Rectal smooth muscle tissue (tissue), 1 donor: Measurements from ENCODE around the gene IFNL2.
"Not testable (repeated sequence)": the region's sequence is repeated elsewhere in the genome, so short reads cannot be mapped to it uniquely, and the experiment has no call there.

Source experiments
- H3K27ac ChIP-seq: one replicate; pipeline ENCODE4 v1.7.0; 2013; ENCODE audit warnings: low read depth, low read length, inconsistent platforms
- H3K27me3 ChIP-seq: one replicate; pipeline ENCODE4 v1.7.0; 2013; ENCODE audit warnings: low read length; ENCODE audit not compliant: control insufficient read depth, insufficient read depth
- H3K36me3 ChIP-seq: one replicate; pipeline ENCODE4 v1.7.0; 2013; ENCODE audit warnings: low read length; ENCODE audit not compliant: control insufficient read depth, insufficient read depth
- H3K4me1 ChIP-seq: one replicate; pipeline ENCODE4 v1.7.0; 2013; ENCODE audit warnings: low read length; ENCODE audit not compliant: control insufficient read depth, insufficient read depth
- H3K4me3 ChIP-seq: one replicate; pipeline ENCODE4 v1.7.0; 2013; ENCODE audit warnings: low read length
- H3K9ac ChIP-seq: one replicate; pipeline ENCODE4 v1.7.0; 2013; ENCODE audit warnings: low read length

The IFNL2 gene

DNA sequence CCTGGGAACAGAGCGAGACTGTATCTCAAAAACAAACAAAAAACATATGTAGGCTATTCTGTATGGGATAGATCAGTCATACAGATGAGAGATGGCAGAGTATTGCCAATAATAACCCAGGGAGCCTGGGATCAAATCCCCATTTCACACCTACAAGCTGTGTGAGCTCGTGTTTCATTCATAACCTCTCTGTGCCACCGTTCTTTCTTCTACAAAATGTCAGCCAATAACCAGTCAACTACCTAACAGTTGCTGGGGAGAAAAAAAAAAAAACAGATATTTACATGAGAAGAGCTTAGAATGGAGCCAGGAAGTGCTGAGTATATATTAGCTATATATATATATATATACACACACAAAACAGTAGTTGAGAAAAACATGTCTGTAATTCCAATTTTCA is 6.5 kb upstream of the IFNL2 start:
- H3K9ac ChIP-seq = no peak overlapping the region
- H3K27ac ChIP-seq = no peak overlapping the region
- H3K27me3 ChIP-seq = peaks cover 18% of the 10 kb centered on the region
- no peaks in the 10 kb centered on the region for H3K4me1 ChIP-seq
- H3K36me3 ChIP-seq = no peaks in the 10 kb centered on the region
- H3K4me3 ChIP-seq = no peak overlapping the region

DNA sequence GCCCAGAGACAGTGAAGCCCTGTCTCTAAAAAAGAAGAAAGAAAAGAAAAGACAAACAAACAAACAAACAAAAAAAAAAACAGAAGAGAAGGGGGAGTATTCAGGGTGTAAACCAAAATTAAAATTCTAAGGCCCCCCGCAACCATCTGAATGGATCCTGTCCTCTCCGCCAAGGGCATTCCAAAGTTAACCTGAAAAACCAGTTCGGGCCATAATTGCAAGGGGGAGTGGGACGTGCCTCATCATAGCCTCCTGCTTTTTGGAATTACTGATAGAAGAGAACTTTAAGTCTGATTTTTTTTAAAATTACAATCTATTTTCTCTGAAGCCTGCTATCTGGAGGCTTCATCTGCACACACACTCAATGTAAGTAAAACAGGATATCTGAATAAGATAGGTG is 5.7 kb upstream of the IFNL2 start:
- Histone ChIP-seq H3K4me1 (no peaks in the 10 kb centered on the region), H3K27me3 (peaks cover 18% of the 10 kb centered on the region), H3K36me3 (no peaks in the 10 kb centered on the region)

DNA sequence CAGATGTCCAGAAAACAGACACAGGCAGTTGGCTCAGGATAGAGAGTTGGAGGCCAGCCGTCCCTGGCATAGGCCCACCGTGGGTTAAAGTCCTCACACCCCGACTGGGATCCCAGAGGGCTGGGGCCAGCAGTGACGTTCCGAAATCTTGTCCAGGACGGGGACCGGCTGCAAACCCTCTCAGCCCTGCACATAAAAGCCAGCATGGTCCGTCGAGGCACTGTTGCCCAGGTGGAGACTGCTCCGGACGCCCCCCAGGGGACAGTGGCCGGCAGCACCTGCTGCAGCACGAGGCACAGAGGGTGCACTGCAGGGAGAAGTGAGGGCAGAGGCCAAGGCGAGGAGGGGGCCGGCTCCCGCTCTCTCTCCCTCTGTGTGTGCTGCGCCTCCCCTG is 4.3 kb upstream of the IFNL2 start:
- Histone ChIP-seq H3K27me3 (peaks cover 18% of the 10 kb centered on the region), H3K36me3 (no peaks in the 10 kb centered on the region), H3K9ac (no peak overlapping the region), H3K27ac (no peak overlapping the region), H3K4me3 (no peak overlapping the region), H3K4me1 (no peaks in the 10 kb centered on the region)

More for the DNA sequence above, 5.7 kb upstream of the IFNL2 start:
- Histone ChIP-seq H3K9ac (no peak overlapping the region), H3K4me3 (no peak overlapping the region), H3K27ac (no peak overlapping the region)

- H3K27me3 ChIP-seq = peaks cover 18% of the 10 kb centered on the region
- no peak overlapping the region for H3K27ac ChIP-seq
- H3K9ac ChIP-seq = no peak overlapping the region
- H3K4me3 ChIP-seq = no peak overlapping the region
- no peaks in the 10 kb centered on the region for H3K4me1 ChIP-seq
- no peaks in the 10 kb centered on the region for H3K36me3 ChIP-seq
Measured at GRCh38 chr19:39264306-39265290, 3.6 kb upstream of the IFNL2 start.

- H3K9ac ChIP-seq = no peak overlapping the region
- no peaks in the 10 kb centered on the region for H3K36me3 ChIP-seq
- H3K4me3 ChIP-seq = no peak overlapping the region
- H3K4me1 ChIP-seq = no peaks in the 10 kb centered on the region
- no peak overlapping the region for H3K27ac ChIP-seq
- H3K27me3 ChIP-seq = peaks cover 19% of the 10 kb centered on the region
Measured at GRCh38 chr19:39265321-39265916, 2.8 kb upstream of the IFNL2 start.

DNA sequence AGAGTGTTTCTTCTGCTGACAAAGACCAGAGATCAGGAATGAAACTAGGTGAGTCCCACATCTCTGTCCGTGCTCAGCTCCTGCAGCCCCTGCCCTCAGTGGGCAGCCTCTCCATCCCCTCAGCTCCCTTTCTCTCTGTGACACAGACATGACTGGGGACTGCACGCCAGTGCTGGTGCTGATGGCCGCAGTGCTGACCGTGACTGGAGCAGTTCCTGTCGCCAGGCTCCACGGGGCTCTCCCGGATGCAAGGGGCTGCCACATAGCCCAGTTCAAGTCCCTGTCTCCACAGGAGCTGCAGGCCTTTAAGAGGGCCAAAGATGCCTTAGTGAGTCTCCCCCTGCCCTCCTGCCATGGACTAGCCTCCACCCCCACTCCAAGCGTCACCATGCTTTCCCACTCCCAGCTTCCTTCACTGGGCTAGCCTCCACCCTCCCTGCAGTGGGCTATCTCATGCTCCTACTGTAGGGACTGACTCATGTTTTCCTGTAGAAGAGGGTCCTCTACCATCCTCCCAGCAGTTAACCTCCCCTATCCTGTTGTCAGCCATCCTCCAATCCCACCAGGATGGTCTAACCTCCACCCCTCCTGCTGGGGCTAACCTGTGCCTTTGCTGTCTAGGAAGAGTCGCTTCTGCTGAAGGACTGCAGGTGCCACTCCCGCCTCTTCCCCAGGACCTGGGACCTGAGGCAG is 481 bp downstream of the IFNL2 start:
- not testable (repeated sequence) for H3K4me3 ChIP-seq, H3K4me1 ChIP-seq, H3K36me3 ChIP-seq, H3K9ac ChIP-seq, H3K27ac ChIP-seq
- H3K27me3 ChIP-seq = peaks cover 14% of the 10 kb centered on the region

DNA sequence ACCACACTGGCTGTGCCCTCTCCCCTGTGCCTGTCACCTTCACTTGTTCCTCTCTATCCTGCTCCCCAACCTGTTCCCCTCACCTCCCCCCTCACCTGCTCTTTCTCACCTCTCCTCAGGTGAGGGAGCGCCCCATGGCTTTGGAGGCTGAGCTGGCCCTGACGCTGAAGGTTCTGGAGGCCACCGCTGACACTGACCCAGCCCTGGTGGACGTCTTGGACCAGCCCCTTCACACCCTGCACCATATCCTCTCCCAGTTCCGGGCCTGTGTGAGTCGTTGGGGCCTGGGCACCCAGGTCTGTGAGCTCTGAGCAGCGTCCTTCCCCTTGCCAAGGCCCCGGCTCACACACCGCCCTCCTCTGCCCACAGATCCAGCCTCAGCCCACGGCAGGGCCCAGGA is 1.2 kb downstream of the IFNL2 start:
- H3K4me1 ChIP-seq, H3K27ac ChIP-seq, H3K36me3 ChIP-seq, H3K9ac ChIP-seq, H3K4me3 ChIP-seq: not testable (repeated sequence)
- peaks cover 12% of the 10 kb centered on the region for H3K27me3 ChIP-seq

GRCh38 chr19:39270036-39270871 is 2.1 kb downstream of the IFNL2 start:
- Histone ChIP-seq H3K27ac (no peak overlapping the region), H3K36me3 (no peaks in the 10 kb centered on the region), H3K27me3 (peaks cover 6% of the 10 kb centered on the region), H3K9ac (no peak overlapping the region), H3K4me3 (no peak overlapping the region), H3K4me1 (no peaks in the 10 kb centered on the region)

- H3K36me3 ChIP-seq, H3K27me3 ChIP-seq, H3K4me3 ChIP-seq, H3K27ac ChIP-seq, H3K9ac ChIP-seq, H3K4me1 ChIP-seq: not testable (repeated sequence)
Measured at GRCh38 chr19:39273859-39274258, 5.7 kb downstream of the IFNL2 start.

DNA sequence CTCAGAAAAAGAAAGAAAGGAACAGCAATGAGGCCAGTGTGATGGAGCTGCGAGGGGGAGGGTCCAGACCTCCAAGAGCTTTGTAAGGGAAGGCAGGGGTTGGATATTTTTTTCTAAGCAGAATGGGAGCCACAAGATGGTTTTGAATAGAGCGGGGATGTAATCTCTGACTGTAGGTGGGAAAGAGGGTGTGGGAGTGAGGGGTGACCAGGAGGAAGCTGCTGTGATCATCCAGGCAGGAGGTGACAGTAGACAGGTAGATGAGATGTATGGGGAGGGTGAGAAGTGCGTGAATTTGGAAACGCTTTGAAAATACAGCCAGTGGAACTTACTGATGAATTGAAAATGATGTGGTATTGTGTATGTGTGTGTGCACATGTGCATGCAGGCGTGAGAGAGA is 7.4 kb downstream of the IFNL2 start:
- Histone ChIP-seq H3K4me1 (no peaks in the 10 kb centered on the region), H3K27me3 (no peaks in the 10 kb centered on the region), H3K36me3 (no peaks in the 10 kb centered on the region), H3K9ac (no peak overlapping the region), H3K4me3 (no peak overlapping the region), H3K27ac (no peak overlapping the region)

GRCh38 chr19:39276740-39277139 is 8.5 kb downstream of the IFNL2 start:
- no peak overlapping the region for H3K9ac ChIP-seq
- no peaks in the 10 kb centered on the region for H3K4me1 ChIP-seq
- H3K36me3 ChIP-seq = no peaks in the 10 kb centered on the region
- no peak overlapping the region for H3K4me3 ChIP-seq
- no peak overlapping the region for H3K27ac ChIP-seq
- H3K27me3 ChIP-seq = no peaks in the 10 kb centered on the region

- H3K4me1 ChIP-seq = no peaks in the 10 kb centered on the region
- no peak overlapping the region for H3K9ac ChIP-seq
- no peak overlapping the region for H3K27ac ChIP-seq
Measured at GRCh38 chr19:39277598-39277997, 9.4 kb downstream of the IFNL2 start.

More at GRCh38 chr19:39277598-39277997, 9.4 kb downstream of the IFNL2 start:
- H3K36me3 ChIP-seq = no peaks in the 10 kb centered on the region
- no peaks in the 10 kb centered on the region for H3K27me3 ChIP-seq
- no peak overlapping the region for H3K4me3 ChIP-seq
